Stimulated activated CD8-positive, alpha-beta memory T cell treated with anti-CD3 and anti-CD28 coated beads, Interleukin-15, amount 100 ng/mL, for 48 hours (primary cell): ENCODE results near the gene EEF1AKMT2.
"Not testable (repeated sequence)": the region's sequence is repeated elsewhere in the genome, so short reads cannot be mapped to it uniquely, and the experiment has no call there.

Experiments used
- DNase-seq, 2 donors: peaks; one replicate each; pipeline ENCODE4 v3.0.0-alpha.2; 2020; ENCODE audit warnings: low read depth in 2 of 2

The EEF1AKMT2 gene

GRCh38 chr10:124791547-124792348, at the start of gene EEF1AKMT2:
EEF1AKMT2 (minus strand) TSS chr10:124791887; CDS start chr10:124791833, 54 bp downstream.
- DNase-seq = peak; percentile 80

- DNase-seq = no peak
These were observed 46.0 kb upstream of the EEF1AKMT2 start for GRCh38 chr10:124837687-124838086.

- no peak for DNase-seq
These were observed 39.4 kb upstream of the EEF1AKMT2 start for GRCh38 chr10:124831116-124831515.

GRCh38 chr10:124830445-124830844, 38.8 kb upstream of the EEF1AKMT2 start:
- no peak for DNase-seq

GRCh38 chr10:124829447-124830115, 37.9 kb upstream of the EEF1AKMT2 start:
- no peak for DNase-seq

GRCh38 chr10:124827474-124827873, 35.8 kb upstream of the EEF1AKMT2 start:
- DNase-seq = no peak

- no peak for DNase-seq
These were observed 34.6 kb upstream of the EEF1AKMT2 start for GRCh38 chr10:124826262-124826661.

GRCh38 chr10:124825702-124826101, 34.0 kb upstream of the EEF1AKMT2 start:
- DNase-seq = no peak

GRCh38 chr10:124824932-124825331, 33.2 kb upstream of the EEF1AKMT2 start:
- not testable (repeated sequence) for DNase-seq

- DNase-seq = no peak
These were observed 32.8 kb upstream of the EEF1AKMT2 start for GRCh38 chr10:124824507-124824906.

GRCh38 chr10:124821520-124821919, 29.8 kb upstream of the EEF1AKMT2 start:
- no peak for DNase-seq

- no peak for DNase-seq
These were observed 28.4 kb upstream of the EEF1AKMT2 start for GRCh38 chr10:124820121-124820520.

GRCh38 chr10:124802313-124802675, 10.6 kb upstream of the EEF1AKMT2 start:
- DNase-seq = no peak

GRCh38 chr10:124799211-124799610, 7.5 kb upstream of the EEF1AKMT2 start:
- DNase-seq = no peak

GRCh38 chr10:124798781-124799180, 7.1 kb upstream of the EEF1AKMT2 start:
- DNase-seq = no peak

- no peak for DNase-seq
These were observed 6.7 kb upstream of the EEF1AKMT2 start for GRCh38 chr10:124798364-124798763.

GRCh38 chr10:124792998-124793352, 1.3 kb upstream of the EEF1AKMT2 start:
- DNase-seq = no peak

- not testable (repeated sequence) for DNase-seq
These were observed 8.8 kb downstream of the EEF1AKMT2 start for GRCh38 chr10:124782900-124783299.

- DNase-seq = no peak
These were observed 22.9 kb downstream of the EEF1AKMT2 start for GRCh38 chr10:124768791-124769190.

GRCh38 chr10:124765256-124765655, 26.4 kb downstream of the EEF1AKMT2 start:
- no peak for DNase-seq

- no peak for DNase-seq
These were observed 28.4 kb downstream of the EEF1AKMT2 start for GRCh38 chr10:124763267-124763666.

GRCh38 chr10:124762281-124762680, 29.4 kb downstream of the EEF1AKMT2 start:
- DNase-seq = no peak

GRCh38 chr10:124756156-124756903, 35.4 kb downstream of the EEF1AKMT2 start:
- no peak for DNase-seq
